A549 treated with GW870086 at 1 μM for 4 hours (cell line): ENCODE measurements around the gene PCSK5. TPM values are rescaled to one million over a fixed set of nuclear protein-coding genes. Genes with fewer than 3 reads are reported as not detected.

Experiments used
- total RNA-seq: library from RNA; stranded (reverse); fragments of 200-300 nt; extraction: Qiagen RNA extraction; gene quantifications from 5 replicates; pipeline ENCODE4 v1.2.3, GENCODE V29; 2022; ENCODE audit warnings: low read depth

Gene PCSK5
- total RNA-seq, result 1.1 to 1.7 TPM (median 1.4 TPM) in 5 replicates

DNA sequence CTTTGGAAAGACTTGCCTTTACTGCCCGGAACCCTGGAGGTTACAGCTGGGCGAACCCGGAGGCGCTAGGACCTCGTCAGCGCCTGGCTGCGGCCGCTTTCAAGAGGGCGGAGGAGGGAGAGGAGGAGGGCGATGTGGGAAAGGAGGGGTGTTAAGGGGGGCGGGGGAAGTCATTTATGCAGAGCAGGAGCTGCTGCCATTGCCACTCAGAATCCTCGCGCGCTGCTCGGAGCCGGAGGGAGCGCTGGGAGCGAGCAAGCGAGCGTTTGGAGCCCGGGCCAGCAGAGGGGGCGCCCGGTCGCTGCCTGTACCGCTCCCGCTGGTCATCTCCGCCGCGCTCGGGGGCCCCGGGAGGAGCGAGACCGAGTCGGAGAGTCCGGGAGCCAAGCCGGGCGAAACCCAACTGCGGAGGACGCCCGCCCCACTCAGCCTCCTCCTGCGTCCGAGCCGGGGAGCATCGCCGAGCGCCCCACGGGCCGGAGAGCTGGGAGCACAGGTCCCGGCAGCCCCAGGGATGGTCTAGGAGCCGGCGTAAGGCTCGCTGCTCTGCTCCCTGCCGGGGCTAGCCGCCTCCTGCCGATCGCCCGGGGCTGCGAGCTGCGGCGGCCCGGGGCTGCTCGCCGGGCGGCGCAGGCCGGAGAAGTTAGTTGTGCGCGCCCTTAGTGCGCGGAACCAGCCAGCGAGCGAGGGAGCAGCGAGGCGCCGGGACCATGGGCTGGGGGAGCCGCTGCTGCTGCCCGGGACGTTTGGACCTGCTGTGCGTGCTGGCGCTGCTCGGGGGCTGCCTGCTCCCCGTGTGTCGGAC is at the start of gene PCSK5:
PCSK5 (plus strand) TSS at position 202 of the 805 bp plus-strand sequence; CDS start at position 711, 509 bp downstream.

DNA sequence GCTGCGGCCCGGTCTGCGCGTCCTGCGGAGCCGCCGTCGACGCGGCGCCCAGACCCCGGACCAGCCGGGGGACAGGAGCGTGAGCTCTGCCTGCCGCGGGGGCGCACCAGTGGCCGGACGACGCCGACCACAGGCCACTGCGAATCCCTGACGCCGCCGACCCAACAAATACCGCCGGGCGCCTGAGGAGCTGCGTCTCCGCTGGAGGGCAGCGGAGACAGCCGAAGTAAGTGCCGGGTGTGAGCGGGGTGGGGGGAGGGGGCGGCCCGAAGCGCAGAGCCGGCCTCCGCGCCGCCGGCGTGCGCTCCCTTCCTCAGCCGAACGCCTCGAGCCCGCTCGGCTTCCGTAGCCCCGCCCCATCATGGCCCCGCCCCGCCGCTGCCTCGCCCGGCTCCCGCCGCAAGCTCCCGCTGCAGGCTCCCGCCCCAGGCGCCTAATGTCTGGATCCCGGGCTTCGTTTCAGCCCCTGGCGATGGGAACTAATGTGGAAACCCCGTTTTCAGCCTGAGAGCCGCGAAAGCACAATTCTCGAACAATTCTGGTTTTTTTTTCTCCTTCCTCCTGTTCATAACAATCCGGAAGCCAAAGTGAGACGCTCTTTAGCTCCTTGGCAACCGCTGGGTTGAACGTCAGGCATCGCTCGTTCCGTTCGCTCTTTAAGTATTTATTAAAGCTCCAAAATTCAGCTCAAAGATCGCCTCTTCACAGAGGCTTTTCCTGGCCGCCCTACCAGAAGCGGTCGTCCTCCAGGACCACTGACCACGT is 503.9 kb downstream of the PCSK5 start, which contains the start of gene RFK:
RFK (minus strand) TSS at position 232 of the 765 bp plus-strand sequence. CDS start 255 bp downstream, outside the sequence.

